Purkinje cell (primary cell): ENCODE data around the gene SLC52A3. TPM values are rescaled to one million over a fixed set of nuclear protein-coding genes. Genes with fewer than 3 reads are reported as not detected.

Experiments used
- polyA plus RNA-seq: library from polyadenylated mRNA; unstranded; fragments of >200 nt; fragmentation: Nextera tagmentation; gene quantifications from 2 replicates; pipeline ENCODE4 v1.2.1, GENCODE V29; 2014

Gene SLC52A3
- polyA plus RNA-seq, result not detected in 2 replicates

GRCh38 chr20:768426-768978 lies at the start of gene SLC52A3:
TSS of gene SLC52A3 (minus strand) at chr20:768500. CDS start at chr20:765774, 2,726 bp downstream.

Other genes starting within 250 kb of the SLC52A3 start
- 127 and 135 TPM in 2 replicates for gene CSNK2A1, start 224.7 kb downstream of the SLC52A3 start, polyA plus RNA-seq
- not detected in 2 replicates for gene TCF15, start 158.2 kb downstream of the SLC52A3 start, polyA plus RNA-seq
- 13.0 and 14.5 TPM in 2 replicates for gene SRXN1, start 115.3 kb downstream of the SLC52A3 start, polyA plus RNA-seq
- 0.36 TPM in 1 of 2 replicates, not detected in the other for gene SCRT2, start 92.7 kb downstream of the SLC52A3 start, polyA plus RNA-seq
- gene FAM110A, start 65.2 kb upstream of the SLC52A3 start, polyA plus RNA-seq, result 0.30 and 0.39 TPM in 2 replicates
- not detected in 2 replicates for gene ANGPT4, start 147.8 kb upstream of the SLC52A3 start, polyA plus RNA-seq
- not detected in 2 replicates for gene RSPO4, start 233.8 kb upstream of the SLC52A3 start, polyA plus RNA-seq